ENCODE results near the gene HRC.

The HRC gene

GRCh38 chr19:49157445-49158224 is 2.4 kb upstream of the HRC start, which contains the start of gene TRPM4:
Gene TRPM4 (plus strand): TSS chr19:49157792. CDS start chr19:49157867, 75 bp downstream.
- Histone ChIP-seq H3K9ac (ENCODE audit: low read depth, low read length) (peak within 1 kb of the TSS; percentile 72), H3K4me1 (ENCODE audit: insufficient read depth, low read length) (peaks cover 14% of the 10 kb centered on the region), H3K4me3 (ENCODE audit: low read length) (peak within 1 kb of the TSS; percentile 78), H3K27ac (ENCODE audit: low read depth, low read length) (no peak within 1 kb of the TSS), H3K27me3 (ENCODE audit: insufficient read depth, low read length) (peaks cover 23% of the 10 kb centered on the region), H3K9me3 (ENCODE audit: insufficient read depth, low read depth, low read length) (no peaks in the 10 kb centered on the region), H3K36me3 (ENCODE audit: insufficient read depth, low read length) (no peaks in the 10 kb centered on the region)
- under 1% methylated on average over 40 of the region's 41 CpGs for WGBS

DNA sequence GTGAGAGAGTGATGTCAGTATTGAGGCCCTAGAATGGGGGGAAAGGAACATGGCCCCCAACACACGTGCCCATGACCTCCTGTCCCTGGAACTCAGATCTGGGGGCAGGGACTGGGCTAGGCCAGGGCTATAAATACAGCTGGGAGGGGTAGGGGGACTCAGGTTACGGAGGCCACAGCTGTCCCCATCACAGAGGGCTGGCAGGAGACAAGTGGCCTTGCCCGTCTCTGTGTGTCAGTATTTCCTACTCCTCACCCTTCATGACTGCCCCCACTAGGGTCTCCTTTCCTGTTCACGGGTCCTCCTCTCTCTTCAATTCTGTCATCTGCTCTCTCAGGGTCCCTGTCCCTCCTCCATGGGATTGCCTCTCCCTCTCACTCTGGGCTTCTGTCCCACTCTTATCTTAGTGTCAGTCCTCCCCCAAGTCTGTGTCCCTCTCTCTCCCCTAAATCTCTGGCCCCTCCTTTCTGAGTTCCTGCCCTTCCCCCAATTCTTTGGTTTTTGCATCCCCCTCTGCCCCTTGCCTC is 687 bp upstream of the HRC start:
- peaks cover 14% of the 10 kb centered on the region for H3K4me1 ChIP-seq (ENCODE audit: insufficient read depth, low read length)
- no peak overlapping the region for H3K27ac ChIP-seq (ENCODE audit: low read depth, low read length)
- WGBS = 36% methylated on average over 4 of the region's 4 CpGs
- H3K36me3 ChIP-seq (ENCODE audit: insufficient read depth, low read length) = no peaks in the 10 kb centered on the region
- H3K4me3 ChIP-seq (ENCODE audit: low read length) = 0 out of 2 replicates have a peak overlapping the region, but pooled peaks have one; percentile 17
- no peaks in the 10 kb centered on the region for H3K9me3 ChIP-seq (ENCODE audit: insufficient read depth, low read depth, low read length)
- peaks cover 26% of the 10 kb centered on the region for H3K27me3 ChIP-seq (ENCODE audit: insufficient read depth, low read length)
- H3K9ac ChIP-seq (ENCODE audit: low read depth, low read length) = no peak overlapping the region

DNA sequence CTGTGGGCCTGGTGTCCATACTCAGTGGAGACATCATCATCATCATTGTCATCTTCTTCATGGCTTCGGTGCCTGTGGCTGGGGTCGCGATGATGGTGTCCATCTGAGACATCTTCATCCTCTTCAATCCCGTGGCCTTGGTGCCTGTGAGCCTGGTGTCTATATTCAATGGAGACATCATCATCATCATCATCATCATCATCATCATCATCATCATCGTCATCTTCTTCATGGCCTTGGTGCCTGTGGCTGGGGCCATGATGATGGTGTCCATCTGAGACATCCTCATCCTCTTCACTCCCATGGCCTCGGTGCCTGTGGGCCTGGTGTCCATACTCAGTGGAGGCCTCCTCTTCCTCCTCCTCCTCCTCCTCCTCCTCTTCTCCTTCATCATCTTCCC is 917 bp downstream of the HRC start:
- peaks cover 14% of the 10 kb centered on the region for H3K4me1 ChIP-seq (ENCODE audit: insufficient read depth, low read length)
- peaks cover 26% of the 10 kb centered on the region for H3K27me3 ChIP-seq (ENCODE audit: insufficient read depth, low read length)
- no peak overlapping the region for H3K27ac ChIP-seq (ENCODE audit: low read depth, low read length)
- H3K9me3 ChIP-seq (ENCODE audit: insufficient read depth, low read depth, low read length) = no peaks in the 10 kb centered on the region
- 96% methylated on average over 6 of the region's 6 CpGs for WGBS
- no peak overlapping the region for H3K9ac ChIP-seq (ENCODE audit: low read depth, low read length)
- H3K36me3 ChIP-seq (ENCODE audit: insufficient read depth, low read length) = no peaks in the 10 kb centered on the region
- H3K4me3 ChIP-seq (ENCODE audit: low read length) = no peak overlapping the region

- peaks cover 26% of the 10 kb centered on the region for H3K27me3 ChIP-seq (ENCODE audit: insufficient read depth, low read length)
- WGBS = 86% methylated on average over 10 of the region's 10 CpGs
- H3K27ac ChIP-seq (ENCODE audit: low read depth, low read length) = no peak overlapping the region
- no peak overlapping the region for H3K4me3 ChIP-seq (ENCODE audit: low read length)
- no peaks in the 10 kb centered on the region for H3K9me3 ChIP-seq (ENCODE audit: insufficient read depth, low read depth, low read length)
- H3K4me1 ChIP-seq (ENCODE audit: insufficient read depth, low read length) = peaks cover 17% of the 10 kb centered on the region
- no peaks in the 10 kb centered on the region for H3K36me3 ChIP-seq (ENCODE audit: insufficient read depth, low read length)
- no peak overlapping the region for H3K9ac ChIP-seq (ENCODE audit: low read depth, low read length)
Measured at GRCh38 chr19:49153167-49153809, 1.9 kb downstream of the HRC start.

GRCh38 chr19:49152119-49152550 is 3.1 kb downstream of the HRC start:
- WGBS = 47% methylated on average over 10 of the region's 10 CpGs
- peak overlapping the region; percentile 27; the same call in 1 of the 2 replicates for H3K4me3 ChIP-seq (ENCODE audit: low read length)
- peaks cover 17% of the 10 kb centered on the region for H3K4me1 ChIP-seq (ENCODE audit: insufficient read depth, low read length)
- H3K9ac ChIP-seq (ENCODE audit: low read depth, low read length) = no peak overlapping the region
- no peaks in the 10 kb centered on the region for H3K9me3 ChIP-seq (ENCODE audit: insufficient read depth, low read depth, low read length)
- H3K36me3 ChIP-seq (ENCODE audit: insufficient read depth, low read length) = no peaks in the 10 kb centered on the region
- no peak overlapping the region for H3K27ac ChIP-seq (ENCODE audit: low read depth, low read length)
- H3K27me3 ChIP-seq (ENCODE audit: insufficient read depth, low read length) = peaks cover 23% of the 10 kb centered on the region

DNA sequence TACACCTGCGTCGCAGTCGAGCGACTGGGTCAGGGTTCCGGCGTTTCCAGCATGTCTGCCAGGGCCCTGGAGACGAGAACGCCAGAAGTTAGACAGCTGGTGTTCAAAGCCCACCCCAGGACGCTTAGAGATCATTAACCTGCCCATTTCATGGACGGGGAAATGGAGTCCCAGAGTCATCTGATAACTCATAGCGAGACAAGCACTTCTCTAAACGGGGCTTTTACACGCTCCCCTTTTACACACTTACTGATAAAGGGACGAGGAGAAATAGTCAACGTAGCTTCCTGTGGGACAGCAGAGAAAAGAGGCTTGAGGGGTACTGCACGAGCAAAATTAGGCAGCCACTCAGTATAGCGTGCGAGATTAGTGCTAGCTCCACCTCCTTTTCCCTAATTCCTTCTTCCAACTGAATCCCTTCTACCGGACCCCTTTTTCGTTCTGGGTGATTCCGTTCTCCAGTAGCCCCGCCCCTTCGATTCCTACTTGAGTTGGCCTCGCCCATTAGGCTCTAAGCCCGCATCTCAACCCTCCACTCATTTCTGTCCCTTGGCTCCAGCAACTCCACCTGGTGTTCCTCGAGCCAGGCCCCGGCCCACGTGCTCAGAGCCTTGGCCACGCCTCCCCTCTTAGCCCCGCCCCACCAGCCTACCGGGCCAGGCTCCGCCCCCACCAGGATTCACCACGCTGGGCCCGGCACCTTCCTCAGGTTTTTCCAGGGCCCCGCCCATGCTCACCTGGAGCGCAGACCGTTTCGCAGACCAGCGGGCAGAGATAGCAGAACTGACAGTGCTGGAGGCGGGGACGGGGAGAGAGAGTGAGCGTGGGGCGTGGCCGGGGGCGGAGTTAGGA is 3.7 kb downstream of the HRC start:
- WGBS = 13% methylated on average over 45 of the region's 45 CpGs
- H3K36me3 ChIP-seq (ENCODE audit: insufficient read depth, low read length) = no peaks in the 10 kb centered on the region
- peaks cover 21% of the 10 kb centered on the region for H3K4me1 ChIP-seq (ENCODE audit: insufficient read depth, low read length)
- peak overlapping the region; percentile 91 for H3K4me3 ChIP-seq (ENCODE audit: low read length)
- H3K9ac ChIP-seq (ENCODE audit: low read depth, low read length) = no peak overlapping the region
- H3K27me3 ChIP-seq (ENCODE audit: insufficient read depth, low read length) = peaks cover 21% of the 10 kb centered on the region
- H3K9me3 ChIP-seq (ENCODE audit: insufficient read depth, low read depth, low read length) = no peaks in the 10 kb centered on the region
- no peak overlapping the region; the same call in 1 of the 2 replicates for H3K27ac ChIP-seq (ENCODE audit: low read depth, low read length)

- H3K27ac ChIP-seq (ENCODE audit: low read depth, low read length) = no peak overlapping the region
Measured at GRCh38 chr19:49150944-49151243, 4.3 kb downstream of the HRC start.

DNA sequence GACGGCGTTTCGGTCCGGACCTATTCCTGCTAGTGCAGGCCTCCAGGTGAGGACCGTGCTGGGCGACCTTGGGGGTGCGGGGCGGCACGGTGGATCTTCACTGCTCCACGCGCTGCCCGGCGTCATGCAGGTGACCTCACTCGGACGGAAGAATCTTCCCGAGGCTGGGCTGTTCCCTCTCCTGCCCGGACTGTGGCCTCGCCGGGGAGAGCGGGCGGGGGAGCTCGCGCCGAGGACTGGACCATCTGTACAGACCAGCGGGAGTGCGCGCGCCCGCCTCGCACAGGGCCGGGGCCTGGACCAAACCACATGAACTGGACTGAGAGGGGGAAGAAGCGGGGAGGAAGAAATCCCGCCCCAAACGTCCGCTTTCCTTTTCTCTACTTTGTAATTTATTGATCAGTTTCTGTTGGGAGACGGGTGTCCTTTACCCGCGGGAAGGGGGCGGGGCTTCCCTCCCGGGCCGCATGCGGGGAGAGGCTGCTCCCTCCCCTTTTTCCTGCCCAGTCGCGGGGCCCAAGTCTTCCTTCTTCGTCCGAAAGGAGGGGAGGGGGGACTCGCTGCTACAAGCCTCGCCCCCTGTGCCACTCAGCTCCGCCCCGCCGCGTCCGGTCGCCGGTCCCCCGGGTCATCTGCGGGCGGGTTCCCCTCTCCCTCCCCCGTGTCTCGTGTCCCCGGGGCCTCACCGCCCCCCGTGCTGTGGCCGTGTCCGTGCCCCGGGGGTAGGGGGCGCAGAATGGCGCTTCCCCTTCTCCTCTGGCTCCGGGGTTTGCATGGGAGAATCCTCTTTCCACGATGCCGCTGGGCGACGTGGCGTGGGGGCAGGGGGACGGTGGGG is 4.9 kb downstream of the HRC start:
- under 1% methylated on average over 72 of the region's 75 CpGs for WGBS
- H3K9me3 ChIP-seq (ENCODE audit: insufficient read depth, low read depth, low read length) = no peaks in the 10 kb centered on the region
- peak overlapping the region; percentile 85 for H3K27ac ChIP-seq (ENCODE audit: low read depth, low read length)
- H3K36me3 ChIP-seq (ENCODE audit: insufficient read depth, low read length) = no peaks in the 10 kb centered on the region
- H3K9ac ChIP-seq (ENCODE audit: low read depth, low read length) = peak overlapping the region; percentile 88
- H3K4me1 ChIP-seq (ENCODE audit: insufficient read depth, low read length) = peaks cover 12% of the 10 kb centered on the region
- H3K4me3 ChIP-seq (ENCODE audit: low read length) = peak overlapping the region; percentile 91
- H3K27me3 ChIP-seq (ENCODE audit: insufficient read depth, low read length) = peaks cover 17% of the 10 kb centered on the region

More at GRCh38 chr19:49150944-49151243, 4.3 kb downstream of the HRC start:
- H3K4me1 ChIP-seq (ENCODE audit: insufficient read depth, low read length) = peaks cover 17% of the 10 kb centered on the region
- peaks cover 17% of the 10 kb centered on the region for H3K27me3 ChIP-seq (ENCODE audit: insufficient read depth, low read length)
- 0 out of 2 replicates have a peak overlapping the region, but pooled peaks have one; percentile 88 for H3K9ac ChIP-seq (ENCODE audit: low read depth, low read length)
- H3K36me3 ChIP-seq (ENCODE audit: insufficient read depth, low read length) = no peaks in the 10 kb centered on the region
- peak overlapping the region; percentile 91 for H3K4me3 ChIP-seq (ENCODE audit: low read length)
- H3K9me3 ChIP-seq (ENCODE audit: insufficient read depth, low read depth, low read length) = no peaks in the 10 kb centered on the region
- 20% methylated on average over 15 of the region's 16 CpGs for WGBS

- Histone ChIP-seq H3K4me1 (ENCODE audit: insufficient read depth, low read length) (0 out of 2 replicates have a peak, but pooled peaks cover 7% of the 10 kb centered on the region), H3K4me3 (ENCODE audit: low read length) (peak overlapping the region; percentile 91), H3K27ac (ENCODE audit: low read depth, low read length) (peak overlapping the region; percentile 85), H3K9ac (ENCODE audit: low read depth, low read length) (peak overlapping the region; percentile 88), H3K9me3 (ENCODE audit: insufficient read depth, low read depth, low read length) (no peaks in the 10 kb centered on the region), H3K36me3 (ENCODE audit: insufficient read depth, low read length) (no peaks in the 10 kb centered on the region), H3K27me3 (ENCODE audit: insufficient read depth, low read length) (peaks cover 17% of the 10 kb centered on the region)
- WGBS = under 1% methylated on average over 23 of the region's 23 CpGs
Measured at GRCh38 chr19:49149652-49150105, 5.5 kb downstream of the HRC start.
